RWPE1 (cell line): Measurements from ENCODE around the gene DNM3.
"Not testable (repeated sequence)": the region's sequence is repeated elsewhere in the genome, so short reads cannot be mapped to it uniquely, and the experiment has no call there.

Experiments
- CTCF ChIA-PET: fragments of 350-600 bp; sonication (Branson Sonifier 250); formaldehyde crosslinking; extraction: SDS; loops from one replicate; lab custom pipeline; 2021; lab: Yijun Ruan, JAX
- POLR2A ChIA-PET: fragments of 400-600 bp; formaldehyde crosslinking; extraction: SDS; loops from one replicate; lab custom pipeline; 2020; ENCODE audit warnings: antibody characterized with exemption; ENCODE audit not compliant: low non-redundant PET; lab: Yijun Ruan, JAX
- DNase-seq: peaks from one replicate; pipeline ENCODE4 v3.0.0; 2012; ENCODE audit warnings: low spot score
- H3K27ac ChIP-seq: fragments of 450-650 bp; 2 replicates; pipeline ENCODE4 v1.5.1; 2017
- CTCF ChIP-seq: fragments of 450-650 bp; conservative IDR thresholded peaks from 2 replicates; pipeline ENCODE4 v1.5.1; 2017; ENCODE audit warnings: low read depth, mild to moderate bottlenecking

Gene DNM3

GRCh38 chr1:172430128-172430454, 588.8 kb downstream of the DNM3 start:
- no peak for TF ChIP-seq CTCF
- DNase-seq: no peak
- no peak overlapping the region for H3K27ac ChIP-seq
- ChIA-PET POLR2A (no interaction called here), CTCF (interaction anchor here (0.6 to 1.4 kb wide), 6 partner anchors 10 to 527 kb away, joined by 3 to 4 read pairs (median 3); partner anchors contain the start of gene C1orf105)

- no peak for DNase-seq
- H3K27ac ChIP-seq: no peak overlapping the region
- ChIA-PET POLR2A (no interaction called here), CTCF (interaction anchor here (1.0 kb wide), 1 partner anchor 429 kb away, joined by 4 read pairs; no protein-coding TSS in a partner anchor)
- no peak for TF ChIP-seq CTCF
These were observed 589.9 kb downstream of the DNM3 start for GRCh38 chr1:172431204-172431603.

- no peak overlapping the region for H3K27ac ChIP-seq
- ChIA-PET CTCF (interaction anchor here (0.6 kb wide), 1 partner anchor 171 kb away, joined by 3 read pairs; no protein-coding TSS in a partner anchor), POLR2A (no interaction called here)
- TF ChIP-seq CTCF: no peak
- no peak for DNase-seq
These were observed 590.5 kb downstream of the DNM3 start for GRCh38 chr1:172431721-172432192.

- H3K27ac ChIP-seq, DNase-seq, POLR2A ChIA-PET: not testable (repeated sequence)
- CTCF ChIA-PET: interaction anchor here (0.7 kb wide), 1 partner anchor 330 kb away, joined by 3 read pairs; no protein-coding TSS in a partner anchor
These were observed 595.9 kb downstream of the DNM3 start for GRCh38 chr1:172437183-172437582.

GRCh38 chr1:172442404-172442803, 601.1 kb downstream of the DNM3 start:
- no peak for TF ChIP-seq CTCF
- ChIA-PET POLR2A (no interaction called here), CTCF (interaction anchor here (0.6 kb wide), 1 partner anchor 111 kb away, joined by 3 read pairs; no protein-coding TSS in a partner anchor)
- no peak for DNase-seq
- H3K27ac ChIP-seq: no peak overlapping the region

- CTCF ChIA-PET: interaction anchor here (0.6 to 1.1 kb wide), 6 partner anchors 10 to 581 kb away, joined by 3 to 4 read pairs (median 3); no protein-coding TSS in a partner anchor
- POLR2A ChIA-PET: no interaction called here
- no peak for TF ChIP-seq CTCF
- H3K27ac ChIP-seq: peak overlapping the region; percentile 70; the same call in 1 of the 2 replicates
- no peak for DNase-seq
These were observed 601.7 kb downstream of the DNM3 start for GRCh38 chr1:172442843-172443565.
